K562 (cell line): ENCODE results near the gene FOXJ3. TPM values are rescaled to one million over a fixed set of nuclear protein-coding genes. Genes with fewer than 3 reads are reported as not detected.

Experiments
- ATAC-seq: fragments of 200-7000 bp; cut with Tn5 transposase; 3 replicates; pipeline ENCODE4 v1.9.1; 2020; ENCODE audit warnings: moderate library complexity
- BruUV-seq: library from RNA; stranded (reverse); fragments of 400-500 nt; replicated peaks from 2 replicates; lab custom pipeline; 2021; lab: Mats Ljungman, UMichigan
- CTCF ChIA-PET: fragments of 300-600 bp; formaldehyde crosslinking; extraction: SDS; loops from one replicate; lab custom pipeline; 2021; ENCODE audit warnings: low intra/inter-chr PET ratio; lab: Yijun Ruan, JAX
- POLR2A ChIA-PET: fragments of 300-600, 350-650 bp; sonication (Branson Sonifier 250); formaldehyde crosslinking; extraction: SDS; loops from one replicate; lab custom pipeline; 2021; ENCODE audit warnings: antibody characterized with exemption, inconsistent platforms; lab: Yijun Ruan, JAX
- DNase-seq, 4 experiments: peaks; one replicate each; pipeline versions ENCODE4 v3.0.0 to v3.0.0-alpha.2; 2011 to 2018; ENCODE audit warnings: low spot score in 3 of 4, mixed read lengths in 3 of 4; ENCODE audit errors: extremely low read depth in 1 of 4
- FAIRE-seq: peaks from 2 replicates; lab custom pipeline; 2011; peaks lifted over from hg19 to GRCh38; lab: Jason Lieb, UNC
- H2AFZ ChIP-seq: 2 replicates; pipeline ENCODE4 v1.6.0; 2011; ENCODE audit warnings: low read depth, low read length, control low read depth, inconsistent platforms
- H3K27ac ChIP-seq: fragments of 200-600 bp; 3 replicates; pipeline ENCODE4 v1.8.0; 2011; ENCODE audit warnings: low read depth, mild to moderate bottlenecking, control low read depth, inconsistent platforms, low read length, moderate library complexity, mixed read lengths; ENCODE audit errors: extremely low read depth
- H3K27me3 ChIP-seq, 2 experiments: fragments of 300-600 bp in 1 of 2; 2 replicates in 1 of 2; 3 replicates in 1 of 2; pipeline versions ENCODE4 v1.6.0 to v1.8.0; 2011; ENCODE audit warnings: inconsistent platforms in 2 of 2, low read length in 2 of 2, mild to moderate bottlenecking in 1 of 2, mixed read lengths in 1 of 2, moderate library complexity in 1 of 2; ENCODE audit not compliant: control insufficient read depth in 2 of 2, insufficient read depth in 2 of 2
- H3K36me3 ChIP-seq: fragments of 300-600 bp; 3 replicates; pipeline ENCODE4 v1.8.0; 2011; ENCODE audit warnings: mild to moderate bottlenecking, low read length, inconsistent platforms; ENCODE audit not compliant: control insufficient read depth, insufficient read depth
- H3K4me1 ChIP-seq, 2 experiments: fragments of 200-600 bp in 1 of 2; replicated peaks in 1 of 2; 2 replicates in 1 of 2; 3 replicates in 1 of 2; pipeline versions ENCODE4 v1.5.1 to v1.8.0; 2011; ENCODE audit warnings: inconsistent platforms in 2 of 2, low read length in 2 of 2, mild to moderate bottlenecking in 1 of 2, mixed read lengths in 1 of 2, moderate library complexity in 1 of 2; ENCODE audit not compliant: control insufficient read depth in 2 of 2, insufficient read depth in 2 of 2
- H3K4me2 ChIP-seq: 2 replicates; pipeline ENCODE4 v1.6.1; 2011; ENCODE audit warnings: low read length, control low read depth, inconsistent platforms, mixed read lengths; ENCODE audit not compliant: insufficient read depth
- H3K4me3 ChIP-seq: fragments of 200-600 bp; sonication (generic), shearing (Covaris generic); 2 replicates; pipeline ENCODE4 v1.5.1; 2016; ENCODE audit warnings: control low read depth, inconsistent platforms
- H3K79me2 ChIP-seq: fragments of 200-600 bp; 3 replicates; pipeline ENCODE4 v1.8.0; 2011; ENCODE audit warnings: low read length, inconsistent platforms; ENCODE audit not compliant: control insufficient read depth, insufficient read depth
- H3K9ac ChIP-seq, 2 experiments: 2 replicates each; pipeline versions ENCODE4 v1.6.0 to v1.6.1; 2011; ENCODE audit warnings: low read depth in 2 of 2, low read length in 2 of 2, control low read depth in 1 of 2, inconsistent platforms in 1 of 2, mild to moderate bottlenecking in 1 of 2, mixed read lengths in 1 of 2; ENCODE audit not compliant: insufficient read depth in 1 of 2
- H3K9me1 ChIP-seq: one replicate; pipeline ENCODE4 v1.6.0; 2011; ENCODE audit warnings: inconsistent platforms, mild to moderate bottlenecking, low read length, moderate library complexity; ENCODE audit not compliant: control insufficient read depth, insufficient read depth
- H3K9me3 ChIP-seq: replicated peaks from 2 replicates; pipeline ENCODE4 v1.5.1; 2011; ENCODE audit warnings: low read depth, low read length, inconsistent platforms; ENCODE audit not compliant: control insufficient read depth, insufficient read depth
- H4K20me1 ChIP-seq: replicated peaks from 2 replicates; pipeline ENCODE4 v1.6.1; 2011; ENCODE audit warnings: low read length, inconsistent platforms, mixed read lengths; ENCODE audit not compliant: control insufficient read depth, insufficient read depth
- CBX3 ChIP-seq, 2 experiments: IDR thresholded peaks; 1 replicate in 1 of 2; 2 replicates in 1 of 2; pipeline ENCODE4 v1.6.1; 2012; ENCODE audit warnings: inconsistent platforms in 2 of 2, low read length in 2 of 2, borderline replicate concordance in 1 of 2, control low read depth in 1 of 2
- FOXK1 ChIP-seq: sonication (generic); formaldehyde crosslinking; IDR thresholded peaks from 2 replicates; pipeline ENCODE4 v1.8.0; 2022; ENCODE audit warnings: missing genetic modification reagents, mild to moderate bottlenecking, borderline replicate concordance
- NCOR1 ChIP-seq: fragments of 450-650 bp; IDR thresholded peaks from 2 replicates; pipeline ENCODE4 v1.6.1; 2016; ENCODE audit warnings: mild to moderate bottlenecking, moderate library complexity
- NFXL1 ChIP-seq: fragments of 450-650 bp; formaldehyde crosslinking; IDR thresholded peaks from 2 replicates; pipeline ENCODE4 v1.4.0; 2021; ENCODE audit warnings: mild to moderate bottlenecking
- UBTF ChIP-seq, 2 experiments: IDR thresholded peaks; 2 replicates each; pipeline ENCODE4 v1.6.1; 2012; ENCODE audit warnings: improper control_type of control experiment in 2 of 2, low read depth in 2 of 2, low read length in 2 of 2, borderline replicate concordance in 1 of 2
- WGBS: fragments of 100-300 bp; shearing (Covaris generic); methylation state at CpG from one replicate; pipeline ENCODE4 v1.1.6; 2016; ENCODE audit warnings: low coverage, mixed read lengths; ENCODE audit not compliant: insufficient coverage; ENCODE audit errors: missing lambda C conversion rate; 5-methylcytosine and 5-hydroxymethylcytosine counted together
- in situ Hi-C: fragments of 300-500 bp; cut with MboI; formaldehyde crosslinking; loops from 4 replicates; pipeline ENCODE4 v1.15.0; 2018; ENCODE audit warnings: inconsistent platforms, mixed read lengths
- intact Hi-C: fragments of 100-400 bp; cut with micrococcal nuclease; formaldehyde crosslinking; loops from 2 replicates; pipeline ENCODE4 v1.14.2; 2022
- polyA plus RNA-seq, 8 experiments: library from polyadenylated mRNA; depleted of rRNA in 4 of 8; stranded (reverse) in 5 of 8; unstranded in 3 of 8; fragments of >200 nt; fragmentation: Nextera tagmentation in 2 of 8; fragmentation: Illumina TruSeq in 1 of 8; extraction: Ambion mirVana in 2 of 8; extraction: Trizol in 1 of 8; gene quantifications; 2 replicates each; pipeline versions ENCODE4 v1.2.1 to v1.2.3, GENCODE V29; 2011 to 2014; ENCODE audit warnings: inconsistent platforms in 1 of 8, missing spikeins in 1 of 8
- total RNA-seq, 7 experiments: library from RNA; depleted of rRNA in 6 of 7; stranded (reverse); fragments of >200 nt in 6 of 7; fragmentation: Illumina TruSeq in 2 of 7; extraction: Trizol in 2 of 7; gene quantifications; 2 replicates each; pipeline versions ENCODE4 v1.2.1 to v1.2.3, GENCODE V29; 2011 to 2021; ENCODE audit warnings: low replicate concordance in 1 of 7

Gene FOXJ3
- total and polyA plus RNA-seq, 9 of the 15 experiments (the other 6 are each of a cell fraction or from before 2014, with no cell fraction given), result 8.7 to 35.3 (median 23.4) TPM

DNA sequence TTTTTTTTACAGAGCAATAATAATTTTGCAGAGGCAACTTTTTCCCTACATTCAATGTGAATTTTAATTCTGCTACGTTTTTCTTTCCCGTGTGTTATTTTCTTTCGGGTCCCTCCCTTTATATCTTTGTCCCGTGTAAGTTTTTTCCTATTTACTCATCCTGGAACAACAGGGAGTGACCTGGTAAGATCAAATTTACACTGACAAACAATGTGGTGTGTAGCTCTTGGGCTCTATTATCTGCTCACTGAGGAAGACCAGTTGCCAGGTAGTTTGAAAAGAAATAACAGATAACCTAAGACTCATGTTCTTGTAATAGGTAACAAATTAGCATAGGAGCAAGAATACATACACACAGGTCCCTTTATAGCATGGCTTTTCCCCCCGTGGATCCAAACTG is 136.8 kb downstream of the FOXJ3 start:
- POLR2A ChIA-PET, result interaction anchor here (0.6 kb wide), 1 partner anchor 11 kb away, joined by 3 read pairs; no protein-coding TSS in a partner anchor
- H3K9me1 ChIP-seq, result no peaks in the 10 kb centered on the region
- no peak for FAIRE-seq
- H3K4me3 ChIP-seq, result no peak overlapping the region
- no peak overlapping the region for H3K9ac ChIP-seq
- peaks cover 64% of the 10 kb centered on the region for H3K36me3 ChIP-seq
- DNase-seq, result no peak
- TF ChIP-seq FOXK1 (CRISPR knock-in tag), result no peak
- TF ChIP-seq CBX3 (IDR thresholded peaks at IDR 0.05; ENCODE audit: borderline replicate concordance in 1 of 2, low read length in 2 of 2), result no peak
- TF ChIP-seq UBTF (IDR thresholded peaks at IDR 0.05; ENCODE audit: borderline replicate concordance in 1 of 2, low read depth in 2 of 2, low read length in 2 of 2), result no peak
- TF ChIP-seq NCOR1, result no peak
- TF ChIP-seq NFXL1 (CRISPR knock-in tag), result no peak
- TF ChIP-seq, all 486 proteins: peak for 0
- Histone ChIP-seq H3K27ac (no peak overlapping the region), H3K27me3 (no peaks in the 10 kb centered on the region), H2AFZ (no peak overlapping the region), H3K4me1 (no peaks in the 10 kb centered on the region), H3K79me2 (no peaks in the 10 kb centered on the region), H4K20me1 (no peaks in the 10 kb centered on the region), H3K9me3 (no peaks in the 10 kb centered on the region), H3K4me2 (no peak overlapping the region)
- ATAC-seq, result no peak
- intact Hi-C loops, result no loop called here
- 89% methylated on average over 5 of the region's 5 CpGs for WGBS
- BruUV-seq, result no TSS peak
- CTCF ChIA-PET, result no interaction called here
- in situ Hi-C loops, result no loop called here
